H7 (cell line): ENCODE measurements around the gene MESP1. TPM values are rescaled to one million over a fixed set of nuclear protein-coding genes. Genes with fewer than 3 reads are reported as not detected.

ENCODE experiments used
- DNase-seq: peaks from one replicate; pipeline ENCODE4 v3.0.0; 2012
- H3K27me3 ChIP-seq: 2 replicates; pipeline ENCODE4 v1.6.0; 2011; ENCODE audit warnings: mild to moderate bottlenecking, low read length; ENCODE audit not compliant: control insufficient read depth, insufficient read depth
- H3K36me3 ChIP-seq: replicated peaks from 2 replicates; pipeline ENCODE4 v1.5.1; 2011; ENCODE audit warnings: low read length; ENCODE audit not compliant: control insufficient read depth, insufficient read depth
- H3K4me3 ChIP-seq: 2 replicates; pipeline ENCODE4 v1.5.1; 2011; ENCODE audit warnings: low read depth, mild to moderate bottlenecking, control low read depth, low read length, moderate library complexity; ENCODE audit not compliant: insufficient read depth
- total RNA-seq: library from RNA; depleted of rRNA; stranded (reverse); fragments of >200 nt; shearing (Covaris generic); gene quantifications from 2 replicates; pipeline ENCODE4 v1.2.3, GENCODE V29; 2014

Gene MESP1
- total RNA-seq, 1 experiment from 2014 or later = 2.6 TPM

DNA sequence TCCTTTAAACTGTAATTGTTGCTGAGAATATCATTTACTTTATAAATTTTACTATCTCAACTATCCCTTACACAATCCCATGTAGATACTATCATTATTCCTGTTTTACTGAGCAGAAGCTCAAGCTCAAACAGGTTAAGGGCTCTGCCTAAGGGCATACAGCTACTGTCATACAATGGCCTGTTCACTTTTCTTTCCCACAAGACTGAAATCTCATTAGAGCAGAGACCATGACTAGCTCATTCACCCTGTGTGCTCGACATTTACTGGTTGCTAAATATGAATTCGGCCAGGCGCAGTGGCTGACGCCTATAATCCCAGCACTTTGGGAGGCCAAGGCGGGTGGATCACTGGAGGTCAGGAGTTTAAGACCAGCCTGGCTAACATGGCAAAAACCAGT lies 23.4 kb upstream of the MESP1 start:
- no peak overlapping the region for H3K4me3 ChIP-seq
- peaks cover 26% of the 10 kb centered on the region for H3K27me3 ChIP-seq
- no peaks in the 10 kb centered on the region for H3K36me3 ChIP-seq
- no peak for DNase-seq

DNA sequence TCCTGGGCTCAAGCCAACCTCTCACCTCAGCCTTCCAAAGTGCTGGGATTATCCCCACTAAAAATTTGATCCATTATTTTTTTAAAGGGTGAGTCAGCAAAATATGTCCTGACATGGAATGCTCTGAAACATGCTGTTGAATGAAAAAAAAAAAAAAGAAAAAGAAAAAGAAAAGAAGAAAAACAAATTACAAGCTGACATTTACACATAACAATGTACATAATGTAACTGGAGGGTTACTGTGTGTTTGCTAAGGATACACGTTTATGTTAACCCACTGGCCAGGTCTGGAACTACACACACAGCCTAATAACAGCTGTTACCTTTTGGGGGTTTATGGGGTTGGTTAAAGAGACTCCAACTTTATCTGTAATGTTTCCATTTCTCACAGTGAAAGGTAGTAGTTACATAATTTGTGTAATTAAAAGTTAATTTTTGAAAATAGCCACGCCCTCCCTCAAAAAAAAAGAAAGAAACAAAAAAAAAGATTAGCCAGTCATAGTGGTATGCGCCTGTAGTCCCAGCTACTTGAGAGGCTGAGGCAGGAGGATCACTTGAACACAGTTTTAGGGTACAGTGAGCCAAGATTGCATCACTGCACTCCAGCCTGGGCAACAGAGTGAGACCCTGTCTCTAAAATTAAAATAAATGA lies 22.0 kb upstream of the MESP1 start:
- no peak overlapping the region for H3K4me3 ChIP-seq
- H3K36me3 ChIP-seq = no peaks in the 10 kb centered on the region
- DNase-seq = no peak
- H3K27me3 ChIP-seq = peaks cover 24% of the 10 kb centered on the region

DNA sequence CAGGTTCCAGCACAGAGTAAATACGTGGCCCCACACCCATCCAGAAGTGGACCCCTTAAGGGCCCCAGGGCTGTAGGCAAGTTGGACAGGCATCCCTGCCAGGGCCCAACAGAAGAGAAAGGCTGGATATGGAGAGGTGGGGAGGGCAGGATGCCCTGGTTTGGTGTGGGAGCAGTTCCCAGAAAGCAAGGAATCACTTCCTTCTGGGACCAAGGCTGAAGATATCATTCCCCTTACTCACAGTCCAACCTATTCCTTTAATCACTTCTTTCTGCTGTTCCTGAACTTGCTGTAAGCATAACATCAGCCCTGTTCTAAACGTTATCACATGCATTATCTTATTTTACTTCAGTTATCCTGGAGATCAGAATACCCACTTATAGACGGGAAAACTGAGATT lies 19.0 kb upstream of the MESP1 start:
- no peak for DNase-seq
- Histone ChIP-seq H3K4me3 (no peak overlapping the region), H3K27me3 (no peaks in the 10 kb centered on the region), H3K36me3 (no peaks in the 10 kb centered on the region)

DNA sequence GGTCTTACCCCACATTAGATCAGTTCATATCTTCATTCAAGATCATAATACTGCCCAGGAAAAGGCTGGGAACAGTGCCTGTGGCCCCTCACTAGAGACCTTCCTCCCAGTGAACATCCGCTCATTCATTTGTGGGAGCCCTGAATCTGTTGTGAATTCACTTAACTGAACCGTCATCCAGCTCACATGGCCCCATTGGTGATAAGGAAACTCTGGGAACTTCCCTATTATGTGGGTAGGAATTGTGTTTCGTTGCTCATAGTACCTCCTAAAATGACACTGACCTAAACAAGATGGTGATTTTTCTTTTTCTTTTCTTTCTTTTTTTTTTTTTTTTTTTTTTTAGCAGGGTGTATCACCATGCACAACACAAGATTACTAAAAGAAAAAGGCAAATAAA lies 18.3 kb upstream of the MESP1 start:
- H3K36me3 ChIP-seq = no peaks in the 10 kb centered on the region
- no peak overlapping the region for H3K4me3 ChIP-seq
- no peaks in the 10 kb centered on the region for H3K27me3 ChIP-seq
- no peak for DNase-seq

DNA sequence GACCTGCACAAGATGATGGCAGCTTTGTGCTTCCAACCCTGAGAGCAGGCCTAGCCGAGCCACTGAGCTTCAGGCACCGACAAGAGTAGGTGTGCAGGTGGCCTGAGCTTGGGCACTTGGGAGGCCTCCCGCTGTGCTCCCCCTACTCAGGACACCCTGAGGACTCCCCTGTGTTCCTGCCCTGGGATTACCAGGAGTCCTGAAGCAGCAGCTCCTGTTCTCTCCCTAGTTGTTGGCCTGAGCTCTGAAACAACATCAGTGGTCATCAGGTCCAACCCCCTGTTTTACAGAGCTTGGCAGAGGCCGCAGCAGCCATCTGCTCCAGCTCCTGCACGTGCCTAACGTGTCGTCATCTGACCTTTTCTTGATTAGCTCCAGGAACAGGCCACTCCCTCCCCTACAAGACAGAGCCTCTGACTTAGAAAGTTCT lies 17.0 kb upstream of the MESP1 start:
- no peaks in the 10 kb centered on the region for H3K36me3 ChIP-seq
- DNase-seq = no peak
- H3K4me3 ChIP-seq = no peak overlapping the region
- no peaks in the 10 kb centered on the region for H3K27me3 ChIP-seq

DNA sequence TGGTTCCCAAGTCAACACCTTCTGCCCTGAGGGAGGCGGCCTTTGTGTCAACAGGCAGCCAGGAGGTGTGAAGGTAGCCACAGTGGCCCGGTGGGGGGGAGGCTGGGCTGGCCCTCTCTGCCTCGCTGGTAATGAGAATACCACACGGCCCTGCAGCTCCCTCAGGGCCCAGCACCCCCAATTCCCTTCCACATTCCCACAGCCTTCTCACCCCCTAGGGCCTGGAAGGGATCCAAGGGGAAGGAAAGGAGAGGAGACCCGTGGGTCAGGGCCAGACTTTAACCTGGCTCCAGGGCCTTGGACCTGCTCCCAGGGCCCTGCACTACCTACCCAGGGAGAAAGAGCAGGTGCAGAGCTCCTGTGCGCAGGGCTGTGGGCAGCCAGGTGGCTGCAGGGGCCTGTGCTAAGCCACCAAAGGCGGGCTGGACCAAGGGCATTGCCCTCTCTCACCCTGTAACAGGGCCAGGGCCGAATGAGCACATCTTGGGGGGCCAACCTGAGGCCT lies 16.4 kb upstream of the MESP1 start:
- DNase-seq = peak; percentile 57
- H3K36me3 ChIP-seq = no peaks in the 10 kb centered on the region
- no peaks in the 10 kb centered on the region for H3K27me3 ChIP-seq
- H3K4me3 ChIP-seq = no peak overlapping the region

DNA sequence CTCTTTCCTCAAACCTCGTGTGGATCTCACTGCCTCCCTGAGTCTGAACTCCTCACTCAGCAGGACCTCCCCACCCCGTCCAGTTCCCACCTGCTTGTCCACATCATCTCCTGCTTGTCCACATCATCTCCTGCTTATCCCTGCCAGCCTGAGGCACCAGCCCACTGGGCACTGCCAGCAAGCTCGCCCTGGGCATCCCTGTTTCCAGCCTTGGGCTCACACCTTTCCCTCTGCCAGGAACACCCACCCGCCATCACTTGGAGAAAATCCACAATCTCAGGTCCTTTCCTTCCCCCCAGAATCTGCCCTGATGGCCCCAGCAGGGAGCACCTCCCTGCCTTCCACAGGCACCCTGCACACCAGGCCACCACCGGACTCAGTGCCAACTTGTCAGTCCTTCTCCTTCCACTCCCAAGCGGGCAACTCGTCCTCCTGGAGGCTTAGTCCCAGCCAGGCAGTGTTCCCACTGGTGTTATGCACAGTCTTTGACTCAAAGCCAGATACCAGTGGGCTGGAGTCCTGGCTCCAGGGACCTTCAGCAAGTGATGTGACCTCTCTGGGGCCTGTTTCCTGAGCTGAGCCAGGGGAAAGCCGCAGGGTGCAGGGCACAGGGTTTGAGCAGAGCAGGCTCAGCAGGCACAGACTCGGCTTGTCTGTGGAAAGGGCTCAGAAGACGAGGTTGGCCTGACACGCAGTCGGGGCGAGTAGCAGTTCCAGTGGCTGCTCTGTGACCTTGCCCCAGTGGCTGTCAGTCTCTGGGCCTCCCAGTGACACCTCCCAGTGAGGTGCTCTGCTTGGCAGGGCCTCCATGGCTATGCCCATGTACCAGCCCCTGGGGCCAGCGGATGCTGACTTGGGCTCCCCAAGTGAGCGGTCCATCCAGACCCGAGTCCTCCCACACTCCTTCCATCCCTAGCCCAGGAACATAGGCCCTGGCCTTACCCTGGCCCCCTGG lies 15.6 kb upstream of the MESP1 start:
- Histone ChIP-seq H3K36me3 (no peaks in the 10 kb centered on the region), H3K27me3 (no peaks in the 10 kb centered on the region), H3K4me3 (no peak overlapping the region)
- DNase-seq = peak; percentile 44

DNA sequence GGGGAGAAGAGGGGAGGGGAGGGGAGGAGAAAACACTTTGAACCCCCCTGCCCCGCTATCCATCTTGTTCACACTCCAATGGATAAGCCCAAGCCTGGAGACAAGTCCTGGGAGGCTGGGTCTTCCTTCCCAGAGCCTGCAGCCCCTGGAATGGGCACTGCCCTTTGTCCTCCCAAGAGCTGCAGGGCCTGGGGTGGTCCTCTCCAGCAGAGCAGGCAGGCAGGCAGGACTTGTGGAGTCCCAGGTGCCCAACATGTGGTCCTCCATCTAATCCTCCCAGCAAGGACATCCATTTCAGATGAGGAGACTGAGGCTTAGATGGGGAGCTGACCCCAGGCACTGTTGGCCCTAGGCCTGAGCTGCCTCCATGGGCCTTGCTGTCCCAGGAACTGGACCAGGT lies 14.6 kb upstream of the MESP1 start:
- Histone ChIP-seq H3K36me3 (no peaks in the 10 kb centered on the region), H3K4me3 (no peak overlapping the region), H3K27me3 (no peaks in the 10 kb centered on the region)
- DNase-seq = no peak

DNA sequence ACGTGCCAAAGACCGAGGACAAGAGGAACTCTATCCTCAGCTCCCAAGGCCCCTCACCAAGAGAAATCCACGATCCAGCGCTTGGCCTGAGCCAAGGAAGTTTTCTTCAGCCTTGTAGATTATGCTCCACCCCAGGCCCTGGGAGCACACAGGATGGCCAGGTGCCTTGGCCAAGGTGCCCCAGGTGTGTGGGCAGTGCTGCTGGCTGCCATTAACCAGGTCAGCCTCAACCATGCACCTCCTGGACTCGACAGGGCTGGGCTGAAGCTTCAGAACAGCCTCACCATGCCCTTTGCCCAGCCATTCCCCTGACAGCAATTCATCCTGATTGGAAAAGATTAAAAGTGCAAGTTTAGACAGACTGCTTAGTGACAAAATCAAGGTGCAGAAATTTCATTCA lies 10.9 kb upstream of the MESP1 start:
- no peak overlapping the region for H3K4me3 ChIP-seq
- no peaks in the 10 kb centered on the region for H3K36me3 ChIP-seq
- DNase-seq = no peak
- H3K27me3 ChIP-seq = no peaks in the 10 kb centered on the region

DNA sequence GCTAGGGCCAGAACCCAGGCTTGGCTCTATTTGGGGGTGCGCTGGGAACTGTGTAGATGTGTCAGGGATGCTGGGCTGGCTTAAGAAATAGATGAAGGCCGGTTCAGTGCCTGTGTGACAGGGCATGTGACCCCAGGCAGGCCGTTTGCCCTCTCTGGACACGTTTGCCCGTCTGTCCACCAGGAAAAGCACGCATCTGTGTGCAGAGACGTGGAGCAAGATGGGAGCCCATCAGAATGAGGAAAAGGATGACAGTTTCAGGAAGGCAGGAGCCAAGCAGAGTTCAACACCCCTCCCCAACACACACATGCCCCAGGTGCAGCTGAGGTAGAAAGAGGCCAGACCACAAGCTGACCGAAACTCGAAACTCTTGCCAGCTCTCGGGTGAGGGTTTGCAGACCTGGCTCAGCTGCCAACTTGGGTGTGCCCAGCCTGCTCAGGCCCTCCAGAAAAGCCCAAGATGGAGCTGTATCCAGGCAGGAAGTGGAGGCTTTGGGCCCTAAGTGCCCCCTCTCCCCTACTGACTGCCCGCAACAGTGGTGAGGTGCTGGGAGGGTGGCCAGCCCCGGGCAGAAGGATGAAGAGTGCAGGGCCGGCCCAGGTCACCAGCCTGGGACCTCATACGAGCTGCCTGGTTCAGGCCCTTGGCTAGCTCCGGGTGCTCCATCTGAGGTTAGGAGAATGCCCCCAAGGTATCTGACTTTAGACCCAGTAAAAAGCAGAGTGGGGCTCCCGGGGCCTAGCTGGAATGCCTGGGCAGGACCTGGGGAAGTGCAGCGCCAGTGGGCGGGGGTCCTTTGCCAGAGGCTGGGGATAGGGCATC lies 10.2 kb upstream of the MESP1 start:
- H3K4me3 ChIP-seq = no peak overlapping the region
- no peaks in the 10 kb centered on the region for H3K27me3 ChIP-seq
- DNase-seq = no peak
- H3K36me3 ChIP-seq = no peaks in the 10 kb centered on the region

DNA sequence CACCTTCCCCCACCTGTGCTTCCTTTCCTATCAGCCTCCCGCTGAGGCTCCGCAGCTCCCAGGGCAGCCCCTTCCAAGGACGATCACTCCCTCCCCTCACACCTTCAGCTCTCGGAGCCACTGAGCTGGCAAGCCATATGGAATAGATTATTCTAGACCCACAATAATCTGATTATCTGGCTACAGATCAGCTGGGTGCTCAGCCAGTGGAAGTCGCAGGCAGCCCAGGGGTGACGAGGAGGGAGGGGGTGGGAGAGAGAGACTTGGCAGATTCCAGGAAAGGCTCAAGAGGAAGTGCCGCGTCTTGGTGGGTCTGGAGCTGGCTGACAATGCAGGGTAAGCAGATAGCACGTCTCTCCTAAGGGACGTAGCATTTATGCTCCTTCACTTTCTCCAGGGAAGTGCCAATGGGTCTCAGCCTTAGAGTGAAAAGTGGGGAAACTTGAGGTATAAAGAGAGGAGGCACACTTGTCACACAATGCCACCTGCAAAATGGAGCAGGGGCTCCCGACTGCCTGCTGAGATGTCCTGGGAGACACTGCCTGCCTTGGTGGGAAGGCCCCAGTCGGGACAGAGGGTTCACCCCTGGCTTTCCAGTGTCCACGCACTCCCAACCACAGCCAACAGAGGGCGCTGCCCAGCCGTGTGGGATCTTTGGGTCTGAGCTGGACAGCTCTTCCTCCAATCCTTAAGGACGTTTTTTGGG lies 9.4 kb upstream of the MESP1 start:
- Histone ChIP-seq H3K27me3 (no peaks in the 10 kb centered on the region), H3K4me3 (peak overlapping the region; percentile 12), H3K36me3 (no peaks in the 10 kb centered on the region)
- DNase-seq = peak; percentile 95

DNA sequence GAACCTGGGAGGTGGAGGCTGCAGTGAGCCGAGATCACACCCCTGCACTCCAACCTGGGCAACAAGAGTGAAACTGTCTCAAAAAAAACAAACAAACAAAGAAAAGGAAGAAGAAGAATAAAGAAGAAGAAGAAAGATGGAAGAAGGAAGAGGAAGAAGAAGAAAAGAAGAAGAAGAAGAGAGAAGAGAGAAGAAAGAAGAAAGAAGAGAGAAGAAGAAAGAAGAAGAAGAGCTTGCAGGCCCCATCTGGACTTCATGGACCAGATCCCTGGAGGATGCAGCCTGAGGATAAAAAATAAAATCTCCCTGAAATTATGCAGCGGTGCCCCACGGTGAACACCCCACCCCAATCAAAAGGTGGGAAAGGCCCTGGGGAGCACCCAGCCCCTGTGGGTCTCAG lies 8.8 kb upstream of the MESP1 start:
- DNase-seq = no peak
- Histone ChIP-seq H3K4me3 (no peak overlapping the region), H3K27me3 (no peaks in the 10 kb centered on the region), H3K36me3 (no peaks in the 10 kb centered on the region)

DNA sequence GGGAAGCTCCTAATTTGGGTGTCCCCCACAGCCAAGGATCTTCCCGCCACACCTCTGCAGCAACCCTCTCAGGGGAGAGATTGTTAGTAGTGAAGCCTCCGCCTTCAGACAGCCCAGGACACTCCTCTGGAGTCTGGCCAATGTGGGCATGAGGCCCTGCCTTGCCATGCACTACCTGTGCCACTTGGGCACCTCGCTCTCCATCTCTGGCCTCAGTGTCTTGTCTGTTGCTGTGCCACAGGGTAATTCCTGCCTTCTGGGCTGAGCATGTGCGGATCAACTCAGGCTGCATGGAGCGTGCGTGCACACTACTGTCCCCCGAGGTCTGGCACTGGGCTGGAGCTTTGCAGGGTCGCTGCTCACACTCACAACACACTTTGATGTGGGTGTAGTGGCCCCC lies 7.9 kb upstream of the MESP1 start:
- DNase-seq = no peak
- H3K27me3 ChIP-seq = no peaks in the 10 kb centered on the region
- H3K36me3 ChIP-seq = no peaks in the 10 kb centered on the region
- H3K4me3 ChIP-seq = no peak overlapping the region

DNA sequence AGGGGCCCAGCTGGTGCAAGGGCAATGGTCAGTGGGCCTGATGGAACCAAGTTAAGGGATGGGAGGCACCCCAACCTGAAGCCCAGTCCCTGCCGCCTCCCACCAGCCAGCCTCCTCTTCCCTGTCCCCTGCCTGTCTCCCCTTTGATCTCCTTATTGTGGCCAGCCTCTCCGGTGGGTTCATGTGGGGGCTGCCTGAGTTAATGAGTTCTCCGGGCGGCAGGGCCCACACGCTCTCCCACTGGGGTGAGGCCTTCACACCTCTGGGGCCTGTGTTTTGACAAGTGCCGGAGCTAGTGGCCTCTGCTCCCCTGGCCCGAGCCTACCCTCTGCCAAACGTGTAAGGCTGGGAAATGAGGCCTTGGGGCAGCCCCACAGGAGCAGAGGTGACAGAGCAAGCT lies 7.2 kb upstream of the MESP1 start:
- Histone ChIP-seq H3K36me3 (no peaks in the 10 kb centered on the region), H3K27me3 (no peaks in the 10 kb centered on the region), H3K4me3 (no peak overlapping the region)
- DNase-seq = no peak
